Measurements from ENCODE around the gene TMEM201.

Gene TMEM201

DNA sequence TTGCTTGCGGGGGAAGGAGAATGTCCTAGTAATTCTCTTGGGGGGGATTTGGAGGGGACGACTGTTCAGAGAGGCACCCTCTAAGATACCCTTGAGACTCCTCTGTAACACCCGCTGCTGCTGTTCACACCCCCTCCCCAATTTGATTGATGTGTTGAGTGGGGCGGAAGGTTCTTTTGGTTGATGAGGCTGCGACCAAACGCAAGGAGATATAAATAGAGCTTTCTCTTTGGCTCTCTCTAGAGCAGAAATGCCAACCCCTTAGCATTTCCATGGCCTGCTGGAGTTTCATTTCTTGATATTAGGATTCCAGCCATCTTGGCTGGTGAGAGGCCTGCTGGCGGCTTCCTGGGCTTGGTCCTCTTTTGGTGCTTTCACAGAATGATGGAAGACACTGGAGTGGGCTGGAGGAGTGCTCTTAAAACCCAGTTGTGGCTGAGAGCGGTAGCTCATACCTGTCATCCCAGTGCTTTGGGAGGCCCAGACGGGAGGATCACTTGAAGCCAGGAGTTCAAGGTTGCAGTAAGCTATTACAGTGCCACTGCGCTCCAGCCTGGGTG is 64.9 kb downstream of the TMEM201 start:
- no peak for DNase-seq
- TF ChIP-seq GATA1 (IDR thresholded peaks at IDR 0.05; ENCODE audit: low read depth, low read length) (no peak), POLR2A (IDR thresholded peaks at IDR 0.05; ENCODE audit: low read length) (no peak)

DNA sequence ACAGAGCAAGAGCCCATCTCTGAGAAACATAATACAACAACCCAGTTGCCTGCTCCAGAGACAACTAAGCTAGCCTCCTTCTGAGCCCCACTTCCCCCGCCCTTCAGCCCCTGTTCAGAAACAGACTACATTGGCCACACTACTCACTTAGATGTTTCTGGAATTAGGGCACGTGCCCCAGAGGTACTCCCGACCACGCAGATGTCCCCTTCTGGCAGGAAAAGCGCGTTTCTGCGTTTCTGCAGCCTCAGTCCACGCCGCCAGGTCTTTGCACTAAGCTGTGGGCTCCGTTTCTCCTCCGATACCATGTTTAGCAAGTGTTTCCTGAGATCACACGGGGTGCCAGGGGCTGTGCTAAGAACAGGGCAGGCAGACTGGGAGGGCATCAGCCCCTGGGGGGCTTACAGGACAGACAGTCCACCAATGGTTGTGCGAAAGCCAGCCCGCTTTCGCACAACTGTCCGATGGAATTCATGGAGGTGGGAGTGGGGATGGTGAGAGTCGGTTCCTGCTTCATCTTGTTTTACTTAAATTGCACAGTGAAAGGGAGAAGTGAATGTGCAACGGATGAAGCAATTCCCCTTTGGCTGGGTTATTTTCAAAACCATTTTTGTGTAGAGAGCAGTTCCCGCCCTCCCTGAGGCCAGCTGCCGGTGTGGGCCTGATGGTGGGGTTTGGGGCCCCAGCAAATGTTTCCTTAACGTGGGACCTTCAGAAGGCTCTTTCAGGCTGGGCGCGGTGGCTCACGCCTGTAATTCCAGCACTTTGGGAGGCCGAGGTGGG is 65.5 kb downstream of the TMEM201 start:
- no peak for DNase-seq
- TF ChIP-seq GATA1 (IDR thresholded peaks at IDR 0.05; ENCODE audit: low read depth, low read length) (no peak), POLR2A (IDR thresholded peaks at IDR 0.05; ENCODE audit: low read length) (no peak)

DNA sequence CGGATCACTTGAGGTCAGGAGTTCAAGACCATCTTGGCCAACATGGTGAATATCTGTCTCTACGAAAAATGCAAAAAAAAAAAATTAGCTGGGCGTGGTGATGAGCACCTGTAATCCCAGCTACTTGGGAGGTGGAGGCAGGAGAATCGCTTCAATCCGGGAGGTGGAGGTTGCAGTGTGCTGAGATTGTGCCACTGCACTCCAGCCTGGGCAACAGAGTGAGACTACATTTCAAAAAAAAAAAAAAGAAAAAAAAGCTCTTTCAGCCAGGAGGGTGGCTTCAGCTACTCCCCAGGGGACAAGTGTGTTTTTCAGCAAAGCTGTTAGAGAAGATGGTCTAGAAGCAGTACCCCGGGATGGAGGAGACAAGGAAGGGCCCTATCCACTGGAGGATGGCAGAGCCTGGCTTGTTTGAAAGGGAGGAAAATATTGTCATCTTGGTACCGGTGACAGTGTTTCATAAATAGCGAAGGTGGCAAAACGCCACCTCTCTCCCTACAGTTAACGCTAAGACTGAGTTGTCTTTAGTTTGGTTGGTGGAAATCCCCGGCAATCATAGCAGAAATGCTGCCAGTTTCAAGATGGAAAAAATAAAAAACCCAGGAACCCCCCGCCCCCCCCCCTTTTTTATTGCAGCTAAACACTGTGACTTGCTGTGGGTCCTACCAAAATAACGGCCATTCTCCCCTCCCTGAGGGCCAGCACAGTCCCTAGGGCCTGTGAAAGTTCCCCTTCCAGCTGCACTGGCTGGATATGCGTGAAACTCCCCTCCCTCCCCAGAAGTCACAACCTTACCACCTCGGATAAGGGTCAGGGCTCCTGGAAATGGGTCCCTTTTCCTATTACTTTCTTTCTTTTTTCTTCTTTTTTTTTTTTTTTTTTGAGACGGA is 66.4 kb downstream of the TMEM201 start:
- TF ChIP-seq GATA1 (IDR thresholded peaks at IDR 0.05; ENCODE audit: low read depth, low read length) (no peak), POLR2A (IDR thresholded peaks at IDR 0.05; ENCODE audit: low read length) (no peak)
- no peak for DNase-seq

DNA sequence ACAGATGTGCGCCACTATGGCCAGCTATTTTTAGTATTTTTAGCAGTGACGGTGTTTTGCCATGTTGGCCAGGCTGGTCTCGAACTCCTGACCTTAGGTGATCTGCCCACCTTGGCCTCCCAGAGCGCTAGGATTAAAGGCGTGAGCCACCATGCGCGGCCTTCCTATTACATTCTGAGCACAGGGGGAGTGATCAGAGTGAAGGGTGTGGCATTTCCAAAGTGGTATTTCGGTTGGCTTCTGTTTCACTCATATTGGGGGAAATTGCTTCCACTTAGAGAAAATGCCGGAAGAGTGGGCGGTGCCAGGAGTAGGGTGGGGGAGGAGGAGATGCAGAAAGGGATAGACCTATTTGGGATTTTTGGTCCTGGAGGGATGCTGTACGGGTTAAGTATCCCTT is 67.1 kb downstream of the TMEM201 start:
- no peak for DNase-seq
- no peak for TF ChIP-seq GATA1 (IDR thresholded peaks at IDR 0.05; ENCODE audit: low read depth, low read length)

DNA sequence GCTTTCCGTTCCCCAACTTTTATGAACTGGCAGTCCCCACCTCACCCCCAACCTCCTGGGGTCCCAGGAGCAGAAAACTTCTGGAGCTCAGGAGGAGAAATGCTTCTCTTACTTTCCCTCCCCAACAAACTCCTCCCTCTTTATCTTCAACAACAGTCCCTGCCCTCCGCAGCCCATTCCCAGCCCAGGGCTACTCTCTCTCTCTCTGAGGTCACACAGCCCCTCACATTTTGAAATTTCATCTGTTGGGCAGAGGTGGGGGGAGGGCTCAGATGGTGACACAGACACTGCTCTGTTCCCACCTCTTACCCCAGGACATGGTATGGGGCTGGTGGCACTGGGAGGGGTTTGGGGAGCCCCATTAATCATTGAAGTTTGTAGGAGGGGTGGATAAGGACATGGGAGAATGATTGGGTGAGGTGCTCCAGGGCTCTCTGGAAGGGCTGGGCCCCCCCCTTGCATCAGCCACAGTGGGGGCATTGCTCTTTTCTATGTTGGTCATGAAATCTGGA is 68.9 kb downstream of the TMEM201 start:
- TF ChIP-seq GATA1 (IDR thresholded peaks at IDR 0.05; ENCODE audit: low read depth, low read length) (no peak), POLR2A (IDR thresholded peaks at IDR 0.05; ENCODE audit: low read length) (no peak)
- peak; percentile 10 to 27 for DNase-seq

DNA sequence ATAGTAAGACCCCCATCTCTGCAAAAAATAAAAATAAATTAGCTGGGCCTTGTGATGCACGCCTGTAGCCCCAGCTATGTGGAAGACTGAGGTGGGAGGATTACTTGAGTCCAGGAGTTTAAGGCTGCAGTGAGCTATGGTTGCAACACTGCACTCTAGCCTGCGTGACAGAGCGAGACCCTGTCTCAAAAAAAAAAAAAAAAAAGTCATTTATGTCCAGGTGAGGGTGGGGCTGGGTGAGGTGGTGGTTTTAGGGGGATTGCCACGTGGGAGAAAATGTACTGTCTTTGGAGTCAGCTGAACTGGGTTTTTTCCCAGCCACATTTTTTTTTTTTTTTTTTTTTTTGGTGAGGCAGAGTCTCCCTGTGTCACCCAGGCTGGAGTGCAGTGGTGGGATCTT is 69.5 kb downstream of the TMEM201 start:
- TF ChIP-seq POLR2A (IDR thresholded peaks at IDR 0.05; ENCODE audit: low read length) (no peak), GATA1 (IDR thresholded peaks at IDR 0.05; ENCODE audit: low read depth, low read length) (no peak)
- DNase-seq, result no peak

DNA sequence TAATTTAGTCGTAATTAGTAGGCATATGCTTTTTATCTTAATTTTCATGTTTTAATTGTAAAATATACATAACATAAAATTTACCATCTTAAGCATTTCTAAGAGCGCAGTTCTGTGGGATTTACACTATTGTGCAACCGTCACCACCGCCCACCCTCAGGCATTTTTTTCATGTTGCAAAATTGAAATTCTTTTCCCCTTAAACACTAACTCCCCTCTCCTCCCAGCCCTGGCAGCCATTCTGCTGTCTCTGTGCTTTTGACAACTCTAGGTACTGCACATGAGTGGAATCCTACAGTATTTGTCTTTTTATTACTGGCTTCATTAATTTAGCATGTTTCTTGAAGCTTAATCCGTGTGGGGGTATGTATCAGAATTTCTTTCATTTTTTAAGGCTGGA is 70.6 kb downstream of the TMEM201 start:
- no peak for TF ChIP-seq GATA1 (IDR thresholded peaks at IDR 0.05; ENCODE audit: low read depth, low read length)
- TF ChIP-seq POLR2A (IDR thresholded peaks at IDR 0.05; ENCODE audit: low read length), result no peak
- no peak for DNase-seq

DNA sequence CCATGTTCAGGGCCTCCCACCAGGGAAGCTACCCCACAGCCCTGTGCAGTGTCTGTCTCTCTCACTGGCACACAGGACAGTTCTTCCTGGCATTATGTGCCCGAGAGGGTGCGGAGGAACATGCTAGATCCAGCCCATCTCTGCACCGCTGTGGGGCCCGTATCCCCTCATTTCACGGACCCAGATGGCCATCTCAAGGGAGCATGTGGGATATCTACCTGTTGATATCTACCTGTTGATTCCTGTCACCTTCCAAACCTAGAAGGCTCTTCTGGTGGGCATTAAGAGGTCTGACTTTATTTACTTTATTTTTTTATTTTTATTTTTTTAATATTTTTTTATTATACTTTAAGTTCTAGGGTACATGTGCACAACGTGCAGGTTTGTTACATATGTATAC is 74.5 kb downstream of the TMEM201 start:
- no peak for TF ChIP-seq GATA1 (IDR thresholded peaks at IDR 0.05; ENCODE audit: low read depth, low read length)
- TF ChIP-seq POLR2A (IDR thresholded peaks at IDR 0.05; ENCODE audit: low read length), result no peak
- DNase-seq, result no peak
